NB4 (cell line): ENCODE data around the gene PKNOX2.

ENCODE experiments used
- CTCF ChIP-seq: IDR thresholded peaks from one replicate; pipeline ENCODE4 v1.5.1; 2012; ENCODE audit warnings: low read depth, low read length
- MYC ChIP-seq: IDR thresholded peaks from 2 replicates; pipeline ENCODE4 v1.6.1; 2011; ENCODE audit warnings: low read depth, low read length
- POLR2A ChIP-seq: IDR thresholded peaks from 2 replicates; pipeline ENCODE4 v1.6.1; 2011; ENCODE audit warnings: mild to moderate bottlenecking; ENCODE audit not compliant: insufficient read length; ENCODE audit errors: extremely low read depth
- TF ChIP-seq, protein P1 (sequence below): IDR thresholded peaks from 2 replicates; pipeline ENCODE4 v1.6.1; 2011; ENCODE audit warnings: low read depth, low read length

- TF ChIP-seq CTCF = no peak
- TF ChIP-seq POLR2A = no peak
- TF ChIP-seq MYC = no peak
- TF ChIP-seq, protein P1, sequence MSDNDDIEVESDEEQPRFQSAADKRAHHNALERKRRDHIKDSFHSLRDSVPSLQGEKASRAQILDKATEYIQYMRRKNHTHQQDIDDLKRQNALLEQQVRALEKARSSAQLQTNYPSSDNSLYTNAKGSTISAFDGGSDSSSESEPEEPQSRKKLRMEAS = no peak
Measured at GRCh38 chr11:125447721-125448120, 283.2 kb downstream of the PKNOX2 start.
